Adrenal gland (tissue), 12 donors: ENCODE results near the gene LRATD1. TPM values are rescaled to one million over a fixed set of nuclear protein-coding genes. Genes with fewer than 3 reads are reported as not detected.

ENCODE experiments used
- DNase-seq, 7 donors: peaks; one replicate each; pipeline ENCODE4 v3.0.0-alpha.2; 2019 to 2020
- H3K27ac ChIP-seq, 5 donors: fragments of 200-600 bp; sonication (generic) in 4 of 5; 1 replicate in 3 of 5; 2 replicates in 2 of 5; pipeline versions ENCODE4 v1.5.1 to v1.8.0; 2016 to 2020; ENCODE audit warnings: mild to moderate bottlenecking in 1 of 5
- H3K27me3 ChIP-seq: fragments of 200-600 bp; 2 replicates; pipeline ENCODE4 v1.8.0; 2021
- H3K36me3 ChIP-seq, 2 donors: fragments of 200-600 bp; replicated peaks in 1 of 2; 1 replicate in 1 of 2; 2 replicates in 1 of 2; pipeline versions ENCODE4 v1.5.1 to v1.8.0; 2018 to 2022
- H3K4me1 ChIP-seq, 2 donors: fragments of 200-600 bp; replicated peaks in 1 of 2; 1 replicate in 1 of 2; 2 replicates in 1 of 2; pipeline versions ENCODE4 v1.5.1 to v1.8.0; 2018 to 2021
- H3K4me3 ChIP-seq, 4 donors: fragments of 200-600 bp; sonication (generic) in 3 of 4; one replicate each; pipeline ENCODE4 v1.5.1; 2016 to 2018
- H3K9me3 ChIP-seq, 3 donors: fragments of 200-600 bp; sonication (generic) in 1 of 3; replicated peaks in 1 of 3; 1 replicate in 2 of 3; 2 replicates in 1 of 3; pipeline versions ENCODE4 v1.5.1 to v1.8.0; 2016 to 2021
- POLR2A ChIP-seq, 2 donors: fragments of 450-650 bp; IDR thresholded peaks; one replicate each; pipeline ENCODE4 v1.6.1; 2017; ENCODE audit warnings: antibody characterized with exemption in 2 of 2, mild to moderate bottlenecking in 2 of 2, moderate library complexity in 1 of 2
- WGBS, 4 donors: extraction: QIAGEN DNeasy Blood & Tissue Kit in 2 of 4; methylation state at CpG; one replicate each; pipeline versions ENCODE4 v1.1.5 to v1.1.7; 2013 to 2017; 5-methylcytosine and 5-hydroxymethylcytosine counted together
- intact Hi-C, 2 donors: fragments of 100-400 bp; cut with DNase I; formaldehyde crosslinking; loops; one replicate each; pipeline versions ENCODE4 v1.14.1 to v1.15.0; 2022 to 2023
- polyA plus RNA-seq, 3 donors: library from polyadenylated mRNA; stranded (reverse); fragments of 200-250 nt in 2 of 3; fragments of 350-450 nt in 1 of 3; fragmentation: Illumina TruSeq in 1 of 3; extraction: RNeasy Lipid Tissue Mini Kit (QIAGEN cat#74804) in 1 of 3; gene quantifications; one replicate each; pipeline ENCODE4 v1.2.3, GENCODE V29; 2013 to 2014
- total RNA-seq, 9 donors: library from RNA; depleted of rRNA in 4 of 9; stranded (reverse); fragments of >200 nt in 4 of 9; fragments of 120-200 nt in 1 of 9; fragmentation: NEBNext Ultra II Directional in 1 of 9; extraction: Animal tissue kit (Norgen Biotek cat#: 25700) in 1 of 9; gene quantifications; one replicate each; pipeline versions ENCODE4 v1.1.0 to v1.2.4, GENCODE V29; 2013 to 2023
- TF ChIP-seq, protein P1 (sequence below), 6 experiments: fragments of 450-650 bp in 4 of 6; fragments of 200-600 bp in 2 of 6; sonication (generic) in 1 of 6; IDR thresholded peaks; 1 replicate in 5 of 6; 2 replicates in 1 of 6; pipeline versions ENCODE4 v1.5.1 to v1.8.0; 2016 to 2021; ENCODE audit warnings: antibody characterized with exemption in 6 of 6, mild to moderate bottlenecking in 2 of 6, moderate library complexity in 1 of 6
- donor health status: healthy with polysubstance abuse.
- donor health status: Bipolar disorder and iron deficiency.
- donor health status: DM: yes; HTN: yes; CAD: no.
- donor health status: DM: no; HTN: no; CAD: no.
- donor health status: DM: no; HTN: no; CAD: no.
- donor health status: DM: yes; HTN: yes; CAD: no.

LRATD1 gene
- total and polyA plus RNA-seq, 12 donors, result 1.2 to 5.0 (median 2.5) TPM

DNA sequence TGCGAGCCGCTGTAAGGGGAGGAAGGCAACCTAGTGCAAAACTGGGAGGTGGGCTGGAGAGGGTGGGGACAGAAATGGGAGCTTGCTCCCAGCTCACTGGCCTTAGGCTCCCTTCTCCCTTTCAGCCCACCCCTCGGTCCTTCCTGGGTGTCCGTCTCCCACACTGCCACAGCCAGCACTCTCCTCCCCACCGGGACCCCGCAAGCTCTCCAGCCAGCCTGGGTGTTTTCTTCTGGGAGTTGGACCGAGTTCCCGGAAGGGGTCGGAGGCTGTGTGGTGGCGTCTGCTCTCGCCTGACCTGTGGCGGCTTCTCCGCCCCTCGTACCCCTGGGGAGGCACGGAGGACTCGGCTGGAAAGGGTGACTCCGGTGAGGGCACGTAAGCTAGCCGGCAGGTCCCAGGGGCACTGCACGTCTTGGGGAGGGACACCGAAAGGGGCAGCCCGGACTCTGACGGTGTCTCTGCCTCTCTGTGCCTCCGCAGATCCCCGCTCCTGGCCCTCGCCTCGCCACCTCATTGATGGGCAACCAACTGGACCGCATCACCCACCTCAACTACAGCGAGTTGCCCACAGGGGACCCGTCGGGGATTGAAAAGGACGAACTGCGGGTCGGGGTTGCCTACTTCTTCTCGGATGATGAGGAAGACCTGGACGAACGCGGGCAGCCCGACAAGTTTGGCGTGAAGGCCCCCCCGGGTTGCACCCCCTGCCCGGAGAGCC, 1.1 kb downstream of the LRATD1 start:
- no peaks in the 10 kb centered on the region for H3K9me3 ChIP-seq
- peaks cover 4% of the 10 kb centered on the region for H3K27me3 ChIP-seq
- H3K36me3 ChIP-seq, result no peaks in the 10 kb centered on the region
- WGBS, 4 donors, result 2 to 8% (median 4%) methylated on average over 13 to 42 of the region's 42 CpGs
- peaks cover 7 to 16% of the 10 kb centered on the region in 2 donors for H3K4me1 ChIP-seq
- intact Hi-C loops, result no loop called here
- TF ChIP-seq POLR2A (IDR thresholded peaks at IDR 0.05), result no peak
- TF ChIP-seq, protein P1, sequence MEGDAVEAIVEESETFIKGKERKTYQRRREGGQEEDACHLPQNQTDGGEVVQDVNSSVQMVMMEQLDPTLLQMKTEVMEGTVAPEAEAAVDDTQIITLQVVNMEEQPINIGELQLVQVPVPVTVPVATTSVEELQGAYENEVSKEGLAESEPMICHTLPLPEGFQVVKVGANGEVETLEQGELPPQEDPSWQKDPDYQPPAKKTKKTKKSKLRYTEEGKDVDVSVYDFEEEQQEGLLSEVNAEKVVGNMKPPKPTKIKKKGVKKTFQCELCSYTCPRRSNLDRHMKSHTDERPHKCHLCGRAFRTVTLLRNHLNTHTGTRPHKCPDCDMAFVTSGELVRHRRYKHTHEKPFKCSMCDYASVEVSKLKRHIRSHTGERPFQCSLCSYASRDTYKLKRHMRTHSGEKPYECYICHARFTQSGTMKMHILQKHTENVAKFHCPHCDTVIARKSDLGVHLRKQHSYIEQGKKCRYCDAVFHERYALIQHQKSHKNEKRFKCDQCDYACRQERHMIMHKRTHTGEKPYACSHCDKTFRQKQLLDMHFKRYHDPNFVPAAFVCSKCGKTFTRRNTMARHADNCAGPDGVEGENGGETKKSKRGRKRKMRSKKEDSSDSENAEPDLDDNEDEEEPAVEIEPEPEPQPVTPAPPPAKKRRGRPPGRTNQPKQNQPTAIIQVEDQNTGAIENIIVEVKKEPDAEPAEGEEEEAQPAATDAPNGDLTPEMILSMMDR (IDR thresholded peaks at IDR 0.05), result no peak
- no peak overlapping the region for H3K27ac ChIP-seq
- DNase-seq, result peak in 2 of 7 donors; percentile 19 to 51
- H3K4me3 ChIP-seq, result peak overlapping the region in 1 of 4 donors; percentile 66

DNA sequence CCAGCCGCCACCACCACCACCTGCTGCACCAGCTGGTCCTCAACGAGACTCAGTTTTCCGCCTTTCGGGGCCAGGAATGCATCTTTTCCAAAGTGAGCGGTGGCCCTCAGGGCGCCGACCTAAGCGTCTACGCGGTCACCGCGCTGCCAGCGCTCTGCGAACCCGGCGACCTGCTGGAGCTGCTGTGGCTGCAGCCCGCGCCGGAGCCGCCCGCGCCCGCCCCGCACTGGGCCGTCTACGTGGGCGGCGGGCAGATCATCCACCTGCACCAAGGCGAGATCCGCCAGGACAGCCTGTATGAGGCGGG, 1.6 kb downstream of the LRATD1 start:
- WGBS, 4 donors, result 0 to 3% (median 1%) methylated on average over 1 to 31 of the region's 31 CpGs
- peaks cover 7 to 16% of the 10 kb centered on the region in 2 donors for H3K4me1 ChIP-seq
- peak overlapping the region in 2 of 4 donors; percentile 37 to 66 for H3K4me3 ChIP-seq
- peaks cover 4% of the 10 kb centered on the region for H3K27me3 ChIP-seq
- DNase-seq, result peak in 1 of 7 donors; percentile 24
- no peaks in the 10 kb centered on the region for H3K36me3 ChIP-seq
- no peak for TF ChIP-seq POLR2A (IDR thresholded peaks at IDR 0.05)
- TF ChIP-seq, protein P1 (IDR thresholded peaks at IDR 0.05), result no peak
- intact Hi-C loops, result no loop called here
- H3K27ac ChIP-seq, result peak overlapping the region in 1 of 5 donors; percentile 83
- no peaks in the 10 kb centered on the region for H3K9me3 ChIP-seq

DNA sequence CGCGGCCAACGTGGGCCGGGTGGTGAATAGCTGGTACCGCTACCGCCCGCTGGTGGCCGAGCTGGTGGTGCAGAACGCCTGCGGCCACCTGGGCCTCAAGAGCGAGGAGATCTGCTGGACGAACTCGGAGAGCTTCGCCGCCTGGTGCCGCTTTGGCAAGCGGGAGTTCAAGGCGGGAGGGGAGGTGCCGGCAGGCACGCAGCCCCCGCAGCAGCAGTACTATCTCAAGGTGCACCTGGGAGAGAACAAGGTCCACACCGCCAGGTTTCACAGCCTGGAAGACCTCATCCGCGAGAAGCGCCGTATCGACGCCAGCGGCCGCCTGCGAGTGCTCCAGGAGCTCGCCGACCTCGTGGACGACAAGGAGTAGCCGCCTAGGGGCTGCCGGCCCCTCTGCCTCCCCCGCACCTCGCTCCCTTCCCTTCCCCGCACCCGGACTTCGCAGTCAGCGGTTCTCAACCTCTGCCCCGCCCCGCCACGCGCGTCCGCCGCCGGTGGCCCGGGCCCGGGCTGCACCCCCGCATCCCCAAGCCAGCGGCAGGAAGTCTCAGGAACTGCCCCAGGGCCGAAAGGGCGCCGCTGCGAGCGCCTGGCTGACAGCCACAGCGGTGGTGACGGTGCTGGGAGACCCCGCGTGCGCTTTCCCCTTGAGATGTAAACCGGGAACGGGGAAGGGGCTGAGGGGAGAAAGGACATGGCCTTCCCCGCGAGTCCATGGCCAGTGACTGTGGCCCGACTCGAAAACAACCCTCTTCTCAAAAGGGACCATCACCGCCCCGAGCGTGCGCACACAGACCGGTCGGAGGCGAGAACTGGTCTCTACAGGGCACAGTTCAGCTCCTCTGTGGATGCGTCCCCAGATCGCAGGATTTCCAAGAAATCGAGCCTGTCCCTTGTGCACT, 2.2 kb downstream of the LRATD1 start:
- 1 to 4% (median 2%) methylated on average over 7 to 81 of the region's 81 CpGs for WGBS, 4 donors
- Histone ChIP-seq H3K27me3 (peaks cover 4% of the 10 kb centered on the region), H3K9me3 (no peaks in the 10 kb centered on the region), H3K36me3 (no peaks in the 10 kb centered on the region), H3K4me3 (peak overlapping the region in 3 of 4 donors; percentile 35 to 66 (median 37)), H3K27ac (peak overlapping the region; percentile 20 to 83 (median 58)), H3K4me1 (peaks cover 7 to 16% of the 10 kb centered on the region in 2 donors)
- intact Hi-C loops, result no loop called here
- peak in 1 of 2 donors; percentile 6 for TF ChIP-seq POLR2A (IDR thresholded peaks at IDR 0.05)
- TF ChIP-seq, protein P1 (IDR thresholded peaks at IDR 0.05), result peak; percentile 57 to 82 (median 68)
- peak; percentile 79 to 94 (median 89) for DNase-seq

DNA sequence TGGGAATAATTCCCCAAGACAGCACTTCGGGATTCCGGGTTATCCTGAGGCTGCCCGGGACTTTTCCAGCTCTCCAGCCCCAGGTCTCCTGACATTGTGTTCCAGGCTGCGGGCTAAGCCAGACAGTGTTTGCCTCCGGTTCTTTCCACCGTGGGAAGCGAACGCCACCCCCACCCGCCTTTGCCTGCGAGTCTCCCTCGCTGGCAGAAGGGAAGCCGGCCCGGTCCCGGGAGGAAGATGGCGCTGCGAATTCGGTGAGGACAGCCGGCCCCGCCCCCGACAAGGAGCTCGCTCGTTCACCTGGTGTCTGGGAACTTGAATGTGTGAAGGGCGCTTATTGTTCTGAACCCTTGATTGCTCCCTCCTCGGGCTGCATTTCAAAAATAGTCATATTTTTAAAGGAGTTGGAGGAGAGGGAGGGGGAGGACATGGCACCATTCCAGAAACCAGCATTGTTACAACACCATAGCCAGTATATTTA, 2.9 kb downstream of the LRATD1 start:
- Histone ChIP-seq H3K4me1 (peaks cover 7 to 16% of the 10 kb centered on the region in 2 donors), H3K4me3 (peak overlapping the region in 3 of 4 donors; percentile 35 to 66 (median 37)), H3K9me3 (no peaks in the 10 kb centered on the region), H3K27me3 (peaks cover 4% of the 10 kb centered on the region), H3K27ac (peak overlapping the region; percentile 20 to 83 (median 58)), H3K36me3 (no peaks in the 10 kb centered on the region)
- DNase-seq, result peak; percentile 70 to 86 (median 78)
- WGBS, 4 donors, result 0 to 2% (median 1%) methylated on average over 12 to 24 of the region's 24 CpGs
- intact Hi-C loops, result no loop called here
- TF ChIP-seq POLR2A (IDR thresholded peaks at IDR 0.05), result peak in 1 of 2 donors; percentile 8
- TF ChIP-seq, protein P1 (IDR thresholded peaks at IDR 0.05), result no peak
